Ovary (tissue), 9 donors: ENCODE results near the gene MYADML2. TPM values are rescaled to one million over a fixed set of nuclear protein-coding genes. Genes with fewer than 3 reads are reported as not detected.

ENCODE experiments used
- DNase-seq, 5 donors: peaks; one replicate each; pipeline ENCODE4 v3.0.0-alpha.2; 2019 to 2020
- H3K27ac ChIP-seq, 2 donors: fragments of 200-600 bp; one replicate each; pipeline versions ENCODE4 v1.5.1 to v1.8.0; 2019 to 2022
- H3K27me3 ChIP-seq: fragments of 200-600 bp; one replicate; pipeline ENCODE4 v1.8.0; 2022
- H3K36me3 ChIP-seq: fragments of 200-600 bp; sonication (generic); one replicate; pipeline ENCODE4 v1.5.1; 2019
- H3K4me1 ChIP-seq: one replicate; pipeline ENCODE4 v1.8.1; 2013; ENCODE audit warnings: mild to moderate bottlenecking, moderate library complexity; ENCODE audit not compliant: insufficient read depth
- H3K4me3 ChIP-seq: fragments of 200-600 bp; sonication (generic); one replicate; pipeline ENCODE4 v1.5.1; 2017
- H3K9me3 ChIP-seq, 2 donors: fragments of 200-600 bp in 1 of 2; sonication (generic) in 1 of 2; one replicate each; pipeline versions ENCODE4 v1.5.1 to v1.8.1; 2013 to 2019; ENCODE audit warnings: mild to moderate bottlenecking in 1 of 2, moderate library complexity in 1 of 2
- EP300 ChIP-seq: sonication (generic); formaldehyde crosslinking; IDR thresholded peaks from one replicate; pipeline ENCODE4 v1.6.1; 2017; ENCODE audit warnings: antibody characterized with exemption
- POLR2A ChIP-seq: fragments of 450-650 bp; IDR thresholded peaks from one replicate; pipeline ENCODE4 v1.6.1; 2017; ENCODE audit warnings: antibody characterized with exemption, mild to moderate bottlenecking, moderate library complexity
- WGBS, 3 donors: extraction: QIAGEN DNeasy Blood & Tissue Kit in 1 of 3; methylation state at CpG; one replicate each; pipeline versions ENCODE4 v1.1.5 to v1.1.7; 2013 to 2017; 5-methylcytosine and 5-hydroxymethylcytosine counted together
- intact Hi-C, 4 donors: fragments of 100-400 bp; cut with DNase I; formaldehyde crosslinking; loops; one replicate each; pipeline versions ENCODE4 v1.11.0 to v1.15.1; 2022 to 2023
- polyA plus RNA-seq, 2 donors: library from polyadenylated mRNA; stranded (reverse); fragments of 200-250 nt in 1 of 2; fragments of 350-450 nt in 1 of 2; fragmentation: Illumina TruSeq in 1 of 2; extraction: RNeasy Lipid Tissue Mini Kit (QIAGEN cat#74804) in 1 of 2; gene quantifications; one replicate each; pipeline ENCODE4 v1.2.3, GENCODE V29; 2013 to 2014
- total RNA-seq, 7 donors: library from RNA; depleted of rRNA in 2 of 7; stranded (reverse); fragments of >200 nt in 2 of 7; fragmentation: NEBNext Ultra II Directional in 3 of 7; extraction: Animal tissue kit (Norgen Biotek cat#: 25700) in 3 of 7; gene quantifications; one replicate each; pipeline versions ENCODE4 v1.1.0 to v1.2.4, GENCODE V29; 2016 to 2023
- TF ChIP-seq, protein P1 (sequence below), 3 donors: fragments of 450-650 bp in 2 of 3; fragments of 200-600 bp in 1 of 3; IDR thresholded peaks; one replicate each; pipeline versions ENCODE4 v1.5.1 to v1.8.0; 2016 to 2022; ENCODE audit warnings: antibody characterized with exemption in 3 of 3, mild to moderate bottlenecking in 1 of 3
- donor health status: DM: no; HTN: no; CAD: no; lungs with moderate emphysema.
- donor health status: DM: no; HTN: no; CAD: no.
- donor health status: Bipolar disorder and iron deficiency.
- donor health status: DM: yes; HTN: yes; CAD: no.
- donor health status: DM: no; HTN: no; CAD: no.
- donor health status: DM: yes; HTN: yes; CAD: no.

The MYADML2 gene
- total and polyA plus RNA-seq, 9 donors, result not detected

DNA sequence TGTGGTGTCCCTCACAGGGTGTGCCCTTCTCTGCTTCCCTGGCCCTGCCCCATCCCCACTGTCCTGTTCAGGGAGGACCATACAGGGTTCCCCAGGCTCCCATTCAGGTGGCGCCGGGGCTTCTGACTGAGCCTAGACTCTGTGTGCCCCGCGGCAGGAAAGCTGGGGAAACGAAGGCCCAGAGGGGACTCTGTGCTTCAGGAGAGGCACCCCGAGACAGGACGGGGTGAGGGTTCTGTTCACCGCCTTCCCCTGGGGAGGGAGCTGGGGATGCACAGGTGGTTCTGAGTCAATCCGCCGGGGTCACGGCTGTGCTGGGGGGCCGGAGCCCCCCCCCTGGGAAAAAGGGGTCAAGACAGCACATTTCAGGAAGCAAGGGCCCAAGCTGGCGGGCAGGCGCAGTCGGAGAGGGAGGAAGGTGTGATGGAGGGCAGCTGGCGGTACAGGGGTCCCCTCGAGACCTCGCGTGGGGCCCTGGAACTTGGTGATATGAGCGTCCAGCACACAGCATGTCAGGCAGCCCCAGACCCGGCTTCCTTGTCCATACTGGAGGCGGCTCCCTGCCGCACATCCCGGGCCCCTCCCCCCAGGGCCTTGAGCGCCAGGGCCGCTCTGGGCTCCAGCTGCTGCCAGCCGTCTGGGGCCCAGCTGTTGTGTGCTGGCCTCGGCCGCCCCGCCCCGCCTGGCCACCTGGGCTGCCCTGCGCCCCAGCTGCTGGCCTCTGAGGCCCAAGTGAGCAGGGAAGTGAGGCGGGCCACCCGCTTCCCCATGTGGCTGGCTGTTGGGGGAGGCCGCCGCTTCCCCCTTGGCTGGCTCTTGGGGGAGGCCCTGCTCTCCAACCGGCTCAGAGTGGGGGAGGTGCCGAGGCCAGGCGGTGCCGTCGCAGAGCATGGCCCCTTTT is 19.6 kb upstream of the MYADML2 start:
- intact Hi-C loops, result no loop called here
- H3K27me3 ChIP-seq, result peaks cover 5% of the 10 kb centered on the region
- 18 to 49% (median 33%) methylated on average over 26 to 41 of the region's 41 CpGs for WGBS, 3 donors
- TF ChIP-seq, protein P1, sequence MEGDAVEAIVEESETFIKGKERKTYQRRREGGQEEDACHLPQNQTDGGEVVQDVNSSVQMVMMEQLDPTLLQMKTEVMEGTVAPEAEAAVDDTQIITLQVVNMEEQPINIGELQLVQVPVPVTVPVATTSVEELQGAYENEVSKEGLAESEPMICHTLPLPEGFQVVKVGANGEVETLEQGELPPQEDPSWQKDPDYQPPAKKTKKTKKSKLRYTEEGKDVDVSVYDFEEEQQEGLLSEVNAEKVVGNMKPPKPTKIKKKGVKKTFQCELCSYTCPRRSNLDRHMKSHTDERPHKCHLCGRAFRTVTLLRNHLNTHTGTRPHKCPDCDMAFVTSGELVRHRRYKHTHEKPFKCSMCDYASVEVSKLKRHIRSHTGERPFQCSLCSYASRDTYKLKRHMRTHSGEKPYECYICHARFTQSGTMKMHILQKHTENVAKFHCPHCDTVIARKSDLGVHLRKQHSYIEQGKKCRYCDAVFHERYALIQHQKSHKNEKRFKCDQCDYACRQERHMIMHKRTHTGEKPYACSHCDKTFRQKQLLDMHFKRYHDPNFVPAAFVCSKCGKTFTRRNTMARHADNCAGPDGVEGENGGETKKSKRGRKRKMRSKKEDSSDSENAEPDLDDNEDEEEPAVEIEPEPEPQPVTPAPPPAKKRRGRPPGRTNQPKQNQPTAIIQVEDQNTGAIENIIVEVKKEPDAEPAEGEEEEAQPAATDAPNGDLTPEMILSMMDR (IDR thresholded peaks at IDR 0.05), result no peak
- TF ChIP-seq EP300, result no peak
- no peak for TF ChIP-seq POLR2A
- no peak overlapping the region for H3K4me3 ChIP-seq
- H3K9me3 ChIP-seq, result no peaks in the 10 kb centered on the region
- H3K27ac ChIP-seq, result no peak overlapping the region
- peaks cover 13% of the 10 kb centered on the region for H3K4me1 ChIP-seq
- H3K36me3 ChIP-seq, result no peaks in the 10 kb centered on the region
- peak; percentile 51 to 87 (median 75) for DNase-seq

DNA sequence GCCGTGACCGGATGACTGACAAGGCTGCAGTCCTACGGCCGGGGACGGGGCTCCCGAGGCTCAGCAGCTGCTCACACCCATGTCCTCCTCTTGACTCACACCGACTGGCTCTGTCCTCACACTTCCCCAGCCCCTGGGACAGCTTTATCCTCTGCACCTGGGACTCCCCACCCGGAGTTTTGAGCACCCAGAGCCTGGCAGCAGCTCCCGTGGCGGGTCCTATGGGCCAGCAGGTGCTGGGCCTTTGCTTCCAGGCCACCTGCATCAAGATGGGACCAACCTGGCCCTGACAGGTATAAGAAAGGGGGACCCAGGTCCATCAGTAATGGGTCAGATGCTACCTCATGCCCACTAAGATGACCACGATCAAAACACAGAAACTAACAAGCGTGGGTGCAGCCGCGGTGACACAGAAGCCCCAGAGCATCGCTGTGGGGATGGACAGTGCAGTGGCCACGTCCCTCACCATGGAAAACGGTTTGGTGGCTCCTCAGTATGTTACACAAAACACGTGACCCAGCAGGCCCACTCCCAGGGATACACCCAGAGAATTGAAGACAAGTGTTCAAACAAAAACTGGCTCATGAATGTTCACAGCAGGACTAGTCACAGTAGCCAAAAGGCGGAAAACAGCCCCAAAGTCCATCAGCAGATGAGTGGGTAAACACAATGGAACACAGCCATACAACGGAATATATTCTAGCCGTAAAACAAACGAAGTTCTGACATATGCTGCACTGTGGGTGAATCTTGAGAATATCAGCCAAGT is 17.2 kb upstream of the MYADML2 start:
- H3K27ac ChIP-seq, result no peak overlapping the region
- DNase-seq, result no peak
- H3K4me1 ChIP-seq, result peaks cover 13% of the 10 kb centered on the region
- TF ChIP-seq, protein P1 (IDR thresholded peaks at IDR 0.05), result no peak
- TF ChIP-seq POLR2A (no peak), EP300 (no peak)
- 80 to 82% (median 82%) methylated on average over 22 of the region's 22 CpGs for WGBS, 3 donors
- no peaks in the 10 kb centered on the region for H3K9me3 ChIP-seq
- no peak overlapping the region for H3K4me3 ChIP-seq
- H3K27me3 ChIP-seq, result peaks cover 5% of the 10 kb centered on the region
- no peaks in the 10 kb centered on the region for H3K36me3 ChIP-seq
- intact Hi-C loops, result loop anchor here in 3 of 4 donors (5.0 kb wide), 3 partner anchors 38 to 188 kb away; no protein-coding TSS in a partner anchor

DNA sequence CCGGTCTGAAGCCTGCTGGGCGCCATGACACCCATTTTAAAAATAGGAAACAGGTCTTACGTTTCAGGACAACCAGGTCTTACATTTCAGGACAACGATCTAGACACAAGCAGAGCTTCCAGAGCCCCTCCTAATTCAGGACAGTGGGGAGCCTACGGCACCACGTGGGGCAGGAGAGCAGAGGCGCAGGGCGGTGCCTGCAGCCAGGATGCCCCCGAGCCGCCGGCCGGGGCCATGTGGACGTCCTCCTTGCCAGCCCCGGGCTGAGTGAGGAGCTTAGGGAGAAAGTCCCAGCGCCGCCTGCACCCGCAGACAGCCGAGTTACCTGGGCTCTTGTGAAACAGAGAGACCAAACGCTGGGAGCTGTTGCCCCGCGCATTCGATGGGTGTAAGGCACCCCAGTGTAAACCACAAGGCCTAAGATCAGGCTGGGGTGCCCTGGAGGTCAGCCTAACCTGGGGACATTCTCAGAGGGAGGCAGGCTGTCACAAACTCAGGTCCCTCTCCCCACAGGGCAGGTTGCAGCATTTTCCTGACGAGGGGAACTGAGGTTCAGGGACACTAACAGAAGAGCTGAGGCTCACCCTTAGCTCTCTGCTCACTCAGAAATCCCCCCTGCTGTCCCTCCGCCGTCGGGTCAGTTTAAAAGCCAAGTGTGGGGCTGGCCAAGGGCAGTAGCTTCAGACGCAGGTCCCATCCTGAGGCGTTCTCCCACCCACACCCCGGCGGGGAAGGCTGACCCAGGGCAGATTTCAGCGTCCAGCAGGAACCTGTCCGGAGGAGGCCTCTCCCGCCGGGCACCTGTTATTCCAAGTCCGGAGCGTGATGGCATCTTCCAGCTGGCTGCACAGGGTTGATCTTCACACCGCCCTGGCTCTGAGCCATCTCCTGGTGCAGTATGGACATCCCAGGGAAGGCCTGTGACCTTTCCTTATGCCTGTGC is 15.7 kb upstream of the MYADML2 start:
- peaks cover 9% of the 10 kb centered on the region for H3K4me1 ChIP-seq
- intact Hi-C loops, result loop anchor here in 3 of 4 donors (5.0 kb wide), 3 partner anchors 40 to 190 kb away; no protein-coding TSS in a partner anchor
- H3K27me3 ChIP-seq, result peaks cover 5% of the 10 kb centered on the region
- H3K9me3 ChIP-seq, result no peaks in the 10 kb centered on the region
- no peak overlapping the region for H3K27ac ChIP-seq
- 64 to 71% (median 70%) methylated on average over 37 of the region's 37 CpGs for WGBS, 3 donors
- DNase-seq, result peak in 2 of 5 donors; percentile 25 to 43
- no peak overlapping the region for H3K4me3 ChIP-seq
- TF ChIP-seq POLR2A (no peak), EP300 (no peak)
- TF ChIP-seq, protein P1 (IDR thresholded peaks at IDR 0.05), result no peak
- H3K36me3 ChIP-seq, result no peaks in the 10 kb centered on the region
